Measurements from ENCODE around the gene POU2AF2. TPM values are rescaled to one million over a fixed set of nuclear protein-coding genes. Genes with fewer than 3 reads are reported as not detected.

Gene POU2AF2
- total and polyA plus RNA-seq, 2 donors (not counting 3 experiments of a cell fraction or from before 2014, with no cell fraction given), result not detected

- Histone ChIP-seq H3K4me2 (ENCODE audit: insufficient read depth, low read length) (no peak overlapping the region), H3K9ac (replicated peaks; ENCODE audit: extremely low read depth, insufficient read depth, low read length) (no peak overlapping the region), H4K20me1 (replicated peaks; ENCODE audit: control insufficient read depth, extremely low read depth, insufficient read depth, low read length) (no peaks in the 10 kb centered on the region), H3K79me2 (ENCODE audit: control insufficient read depth, insufficient read depth, low read length) (no peaks in the 10 kb centered on the region), H3K36me3 (ENCODE audit: control insufficient read depth in 2 of 2, extremely low read depth in 1 of 2, insufficient read depth in 2 of 2, low read length in 2 of 2) (no peaks in the 10 kb centered on the region), H2AFZ (ENCODE audit: low read depth, low read length) (no peak overlapping the region), H3K9me1 (replicated peaks; ENCODE audit: control insufficient read depth, extremely low read depth, insufficient read depth, low read length) (no peaks in the 10 kb centered on the region), H3K9me3 (replicated peaks; ENCODE audit: control insufficient read depth, insufficient read depth, low read length) (no peaks in the 10 kb centered on the region), H3K27ac (ENCODE audit: insufficient read depth, low read depth, low read length) (no peak overlapping the region), H3K4me1 (ENCODE audit: control insufficient read depth, extremely low read depth, insufficient read depth, low read length) (no peaks in the 10 kb centered on the region), H3K27me3 (ENCODE audit: control insufficient read depth in 2 of 2, insufficient read depth in 2 of 2, low read length in 2 of 2) (peaks cover 0 to 3% of the 10 kb centered on the region in 2 experiments), H3K4me3 (replicated peaks in 1 of 3; ENCODE audit: insufficient read depth in 1 of 3, low read depth in 1 of 3, low read length in 3 of 3) (no peak overlapping the region)
- no TSS peak for BruUV-seq (replicated peaks)
- FAIRE-seq (no peak), DNase-seq (ENCODE audit: low read depth, low spot score) (no peak)
- TF ChIP-seq JUN (IDR thresholded peaks at IDR 0.05; ENCODE audit: borderline replicate concordance, insufficient read depth, insufficient read length, low read depth), result no peak
- no peak for TF ChIP-seq FOS (IDR thresholded peaks at IDR 0.05; ENCODE audit: borderline replicate concordance, insufficient read depth, low read length)
- no peak for TF ChIP-seq GATA2 (IDR thresholded peaks at IDR 0.05; ENCODE audit: insufficient read depth, insufficient read length, low read depth, low read length)
- TF ChIP-seq CTCF (IDR thresholded peaks at IDR 0.05; ENCODE audit: extremely low read depth in 1 of 2, insufficient read depth in 1 of 2, low read depth in 1 of 2, low read length in 2 of 2), result no peak
- no peak for TF ChIP-seq POLR2AphosphoS5 (IDR thresholded peaks at IDR 0.05; ENCODE audit: insufficient read depth, low read depth, low read length)
- TF ChIP-seq EZH2 (IDR thresholded peaks at IDR 0.05; ENCODE audit: borderline replicate concordance, low read depth, low read length, severe bottlenecking), result no peak
- TF ChIP-seq POLR2A (IDR thresholded peaks at IDR 0.05; ENCODE audit: low read depth, low read length), result no peak
- TF ChIP-seq MAX (IDR thresholded peaks at IDR 0.05; ENCODE audit: insufficient read depth, insufficient read length), result no peak
- TF ChIP-seq MYC (IDR thresholded peaks at IDR 0.05; ENCODE audit: low read depth, low read length), result no peak
- ChIA-PET POLR2A (no interaction called here), CTCF (no interaction called here)
- intact Hi-C loops (cut with micrococcal nuclease) (no loop called here), dilution Hi-C loops (cut with MboI; ENCODE audit: extremely low pct_ligation_motif_present, low sequenced_read_pairs) (no loop called here)
Observed at GRCh38 chr11:111253630-111254029, 8.1 kb downstream of the POU2AF2 start.

Measured in endothelial cell of umbilical vein (primary cell).